SU-DHL-6 (cell line): ENCODE measurements around the gene COG2.

Experiments used
- H2AFZ ChIP-seq: fragments of 200-600 bp; sonication (generic); 2 replicates; pipeline ENCODE4 v1.6.1; 2014; ENCODE audit warnings: low read depth, mild to moderate bottlenecking, moderate library complexity, mixed read lengths, antibody characterized with exemption, low read length; ENCODE audit not compliant: severe bottlenecking
- H3F3A ChIP-seq: fragments of 200-600 bp; shearing (Covaris generic); 2 replicates; pipeline ENCODE4 v1.6.0; 2016; ENCODE audit warnings: antibody characterized with exemption, mild to moderate bottlenecking; ENCODE audit not compliant: insufficient read depth
- H3K27ac ChIP-seq: fragments of 200-600 bp; sonication (generic); 2 replicates; pipeline ENCODE4 v1.5.1; 2016; ENCODE audit warnings: low read depth, mild to moderate bottlenecking, low read length, moderate library complexity, mixed read lengths
- H3K27me3 ChIP-seq: fragments of 200-600 bp; sonication (generic), shearing (Covaris generic); 2 replicates; pipeline ENCODE4 v1.6.0; 2014; ENCODE audit warnings: mild to moderate bottlenecking, low read length
- H3K36me3 ChIP-seq: fragments of 200-600 bp; sonication (generic); 2 replicates; pipeline ENCODE4 v1.6.1; 2014; ENCODE audit warnings: mild to moderate bottlenecking, low read length, mixed read lengths
- H3K4me2 ChIP-seq: fragments of 300-600, 200-600 bp; shearing (Covaris generic), sonication (generic); 2 replicates; pipeline ENCODE4 v1.6.0; 2014; ENCODE audit warnings: low read length, low read depth, mild to moderate bottlenecking; ENCODE audit not compliant: poor library complexity, severe bottlenecking
- H3K4me3 ChIP-seq: fragments of 200-600 bp; sonication (generic); 2 replicates; pipeline ENCODE4 v1.5.1; 2014; ENCODE audit warnings: antibody characterized with exemption, low read length, mild to moderate bottlenecking, mixed read lengths; ENCODE audit not compliant: insufficient read depth, poor library complexity, severe bottlenecking
- H3K79me2 ChIP-seq: fragments of 200-600 bp; sonication (generic); 2 replicates; pipeline ENCODE4 v1.6.1; 2014; ENCODE audit warnings: mild to moderate bottlenecking, low read length, moderate library complexity; ENCODE audit not compliant: insufficient read depth
- H3K9ac ChIP-seq: fragments of 200-600 bp; sonication (generic); 2 replicates; pipeline ENCODE4 v1.7.0; 2014; ENCODE audit warnings: mild to moderate bottlenecking, low read length
- H3K9me2 ChIP-seq: fragments of 200-600 bp; sonication (generic); replicated peaks from 2 replicates; pipeline ENCODE4 v1.6.1; 2014; ENCODE audit warnings: low read length; ENCODE audit not compliant: insufficient read depth
- H3K9me3 ChIP-seq: fragments of 200-600 bp; sonication (generic); 2 replicates; pipeline ENCODE4 v1.6.1; 2014; ENCODE audit warnings: low read length, mixed read lengths; ENCODE audit not compliant: insufficient read depth
- H4K20me1 ChIP-seq: fragments of 200-600 bp; sonication (generic); 2 replicates; pipeline ENCODE4 v1.6.1; 2014; ENCODE audit warnings: low read depth, mild to moderate bottlenecking, antibody characterized with exemption, low read length, moderate library complexity, mixed read lengths
- EZH2phosphoT487 ChIP-seq: fragments of 200-600 bp; sonication (generic), shearing (Covaris generic); conservative IDR thresholded peaks from 2 replicates; pipeline ENCODE4 v1.6.1; 2018; ENCODE audit warnings: mild to moderate bottlenecking, antibody characterized with exemption, low read length, moderate library complexity, mixed read lengths
- TF ChIP-seq, protein P1 (sequence below): fragments of 200-600 bp; sonication (generic); IDR thresholded peaks from one replicate; pipeline ENCODE4 v1.5.1; 2017; ENCODE audit warnings: antibody characterized with exemption, mild to moderate bottlenecking, low read length, moderate library complexity; ENCODE audit not compliant: insufficient read depth, poor library complexity, severe bottlenecking

The COG2 gene

DNA sequence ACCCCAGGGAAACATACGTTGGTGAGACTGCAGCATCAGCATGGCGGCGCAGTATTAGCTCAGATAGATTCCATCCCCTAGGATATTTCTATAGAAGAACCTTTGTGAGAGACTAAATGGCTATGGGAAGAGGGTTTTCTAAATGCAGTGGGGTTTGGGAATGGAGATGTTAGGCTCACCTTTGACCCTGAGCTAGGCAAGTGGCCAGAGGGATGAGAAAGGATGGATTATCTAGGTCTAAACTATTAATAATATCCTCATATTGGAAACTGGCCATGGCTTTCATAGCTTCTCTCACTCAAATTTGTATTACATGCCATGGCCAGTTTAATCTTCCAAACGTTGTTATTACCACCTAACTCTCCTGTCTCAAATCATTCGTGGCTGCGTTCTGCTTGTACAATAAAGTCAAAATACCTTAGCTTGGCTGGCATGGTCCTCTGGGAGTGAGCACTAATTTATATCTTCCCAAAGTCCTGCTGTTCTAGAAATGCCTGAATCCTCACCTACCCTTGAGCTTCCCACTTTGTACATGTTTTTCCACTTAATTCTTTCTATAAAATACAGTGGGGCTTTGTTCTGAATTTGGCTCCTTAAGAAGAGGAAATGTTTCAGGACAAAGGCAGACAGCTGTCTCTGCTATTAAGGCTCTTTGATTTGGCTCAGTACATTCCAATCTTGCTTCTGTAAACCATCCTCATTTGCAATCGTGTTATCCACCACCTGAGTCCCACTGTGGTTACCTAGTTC is 31.0 kb upstream of the COG2 start:
- H3K79me2 ChIP-seq, result no peaks in the 10 kb centered on the region
- no peaks in the 10 kb centered on the region for H3K9me3 ChIP-seq
- H3K9me2 ChIP-seq, result no peaks in the 10 kb centered on the region
- H3K27ac ChIP-seq, result no peak overlapping the region
- no peaks in the 10 kb centered on the region for H3K36me3 ChIP-seq
- no peak overlapping the region for H3K4me2 ChIP-seq
- no peak overlapping the region for H3K9ac ChIP-seq
- TF ChIP-seq EZH2phosphoT487, result no peak
- TF ChIP-seq, protein P1, sequence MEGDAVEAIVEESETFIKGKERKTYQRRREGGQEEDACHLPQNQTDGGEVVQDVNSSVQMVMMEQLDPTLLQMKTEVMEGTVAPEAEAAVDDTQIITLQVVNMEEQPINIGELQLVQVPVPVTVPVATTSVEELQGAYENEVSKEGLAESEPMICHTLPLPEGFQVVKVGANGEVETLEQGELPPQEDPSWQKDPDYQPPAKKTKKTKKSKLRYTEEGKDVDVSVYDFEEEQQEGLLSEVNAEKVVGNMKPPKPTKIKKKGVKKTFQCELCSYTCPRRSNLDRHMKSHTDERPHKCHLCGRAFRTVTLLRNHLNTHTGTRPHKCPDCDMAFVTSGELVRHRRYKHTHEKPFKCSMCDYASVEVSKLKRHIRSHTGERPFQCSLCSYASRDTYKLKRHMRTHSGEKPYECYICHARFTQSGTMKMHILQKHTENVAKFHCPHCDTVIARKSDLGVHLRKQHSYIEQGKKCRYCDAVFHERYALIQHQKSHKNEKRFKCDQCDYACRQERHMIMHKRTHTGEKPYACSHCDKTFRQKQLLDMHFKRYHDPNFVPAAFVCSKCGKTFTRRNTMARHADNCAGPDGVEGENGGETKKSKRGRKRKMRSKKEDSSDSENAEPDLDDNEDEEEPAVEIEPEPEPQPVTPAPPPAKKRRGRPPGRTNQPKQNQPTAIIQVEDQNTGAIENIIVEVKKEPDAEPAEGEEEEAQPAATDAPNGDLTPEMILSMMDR, result no peak
- no peak overlapping the region for H2AFZ ChIP-seq
- H3F3A ChIP-seq, result no peaks in the 10 kb centered on the region
- no peak overlapping the region for H3K4me3 ChIP-seq
- H4K20me1 ChIP-seq, result no peaks in the 10 kb centered on the region
- no peaks in the 10 kb centered on the region for H3K27me3 ChIP-seq

DNA sequence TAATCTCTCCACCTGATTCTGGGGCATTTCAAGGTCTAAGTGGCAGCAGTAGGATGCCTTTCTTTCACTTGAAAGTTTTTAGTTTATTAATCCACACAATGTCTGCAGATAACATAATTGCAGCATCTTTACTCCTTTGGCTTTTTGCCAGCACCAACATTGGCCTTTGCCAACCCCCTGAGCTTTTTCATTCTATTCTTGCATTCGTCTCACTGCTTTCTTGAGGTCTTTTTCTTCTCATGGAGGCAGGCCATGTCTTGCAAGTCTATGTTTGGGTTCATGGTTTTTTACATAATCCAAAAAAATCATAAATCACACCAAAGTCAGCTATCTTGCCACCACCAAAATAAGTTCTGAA is 30.4 kb upstream of the COG2 start:
- Histone ChIP-seq H3K27ac (no peak overlapping the region), H3K4me3 (no peak overlapping the region)

DNA sequence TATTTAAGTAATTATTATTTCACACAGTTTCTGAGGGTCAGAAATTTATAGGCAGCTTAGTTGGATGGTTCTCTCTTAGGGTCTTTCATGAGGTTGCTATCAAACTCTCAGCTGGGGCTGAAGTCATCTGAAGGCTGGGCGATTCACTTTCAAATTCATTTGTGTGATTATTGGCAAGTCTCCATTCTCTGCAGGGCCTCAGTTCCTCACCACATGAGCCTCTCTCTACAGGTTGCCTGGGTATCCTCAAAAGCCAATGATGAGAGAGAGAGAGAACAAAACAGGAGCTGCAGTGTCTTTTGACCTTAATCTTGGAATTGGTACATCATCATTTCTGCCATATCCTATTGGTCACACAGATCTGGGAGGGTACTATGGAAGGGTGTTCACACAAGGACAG is 29.6 kb upstream of the COG2 start:
- no peak overlapping the region for H3K27ac ChIP-seq
- H3K4me2 ChIP-seq, result no peak overlapping the region
- H3K36me3 ChIP-seq, result no peaks in the 10 kb centered on the region
- H3K79me2 ChIP-seq, result no peaks in the 10 kb centered on the region
- H3K9ac ChIP-seq, result no peak overlapping the region
- no peaks in the 10 kb centered on the region for H3K9me3 ChIP-seq
- no peaks in the 10 kb centered on the region for H3K9me2 ChIP-seq
- H3F3A ChIP-seq, result no peaks in the 10 kb centered on the region
- H2AFZ ChIP-seq, result no peak overlapping the region
- H3K4me3 ChIP-seq, result no peak overlapping the region
- no peaks in the 10 kb centered on the region for H4K20me1 ChIP-seq
- no peaks in the 10 kb centered on the region for H3K27me3 ChIP-seq
- TF ChIP-seq EZH2phosphoT487, result no peak
- TF ChIP-seq, protein P1, result no peak

More for the DNA sequence above, 30.4 kb upstream of the COG2 start:
- Histone ChIP-seq H3F3A (no peaks in the 10 kb centered on the region), H3K4me2 (no peak overlapping the region), H3K9me2 (no peaks in the 10 kb centered on the region), H2AFZ (no peak overlapping the region), H3K9ac (no peak overlapping the region), H3K36me3 (no peaks in the 10 kb centered on the region), H3K79me2 (no peaks in the 10 kb centered on the region), H3K9me3 (no peaks in the 10 kb centered on the region), H3K27me3 (no peaks in the 10 kb centered on the region), H4K20me1 (no peaks in the 10 kb centered on the region)
- TF ChIP-seq, protein P1, result no peak
- no peak for TF ChIP-seq EZH2phosphoT487
